Measurements from ENCODE around the gene UNC5C.

UNC5C gene

GRCh38 chr4:95318044-95318443 lies 230.7 kb downstream of the UNC5C start:
- no peak for DNase-seq (ENCODE audit: low spot score)
- in situ Hi-C loops (cut with MboI; ENCODE audit: low pct_unique_long_range_greater_than_20kb, low sequenced_read_pairs, unreplicated experiment), result no loop called here
- no peak for TF ChIP-seq CTCF (IDR thresholded peaks at IDR 0.05; ENCODE audit: extremely low read depth, insufficient read depth, missing control alignments)

DNA sequence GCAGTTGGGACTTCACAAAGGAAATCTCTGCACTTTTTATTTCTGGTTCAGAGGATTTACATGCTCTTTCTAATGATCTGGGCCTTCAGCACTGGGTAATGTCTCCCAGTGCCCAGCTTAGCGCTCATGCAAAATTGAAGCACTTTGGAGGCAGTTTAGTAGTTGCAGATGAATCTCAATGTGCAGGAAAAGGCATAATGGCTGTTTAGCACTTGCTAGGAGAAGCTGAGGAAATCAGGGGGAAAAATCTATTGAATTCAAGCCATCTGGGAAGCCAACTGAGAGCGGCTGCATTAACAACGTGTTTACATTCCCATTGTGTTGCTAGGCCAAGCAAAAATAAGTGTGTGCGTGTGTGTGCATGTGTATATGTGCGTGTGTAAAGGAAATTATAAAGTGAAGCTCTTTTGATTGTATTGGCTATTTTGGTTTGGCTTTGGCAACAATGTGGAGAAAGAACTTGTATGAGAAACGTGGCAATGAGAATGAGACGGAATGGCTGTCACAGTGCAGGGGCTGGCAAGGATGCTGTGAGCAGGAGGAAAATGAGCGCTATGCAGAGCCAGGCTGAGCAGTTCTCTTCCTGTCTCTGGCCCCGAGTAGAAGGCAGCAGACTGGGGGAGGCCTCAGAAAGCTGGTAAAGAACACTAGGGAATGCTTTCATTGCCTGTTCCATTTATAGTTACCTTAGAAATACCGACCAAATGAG lies 231.5 kb downstream of the UNC5C start:
- DNase-seq (ENCODE audit: low spot score), result no peak
- TF ChIP-seq CTCF (IDR thresholded peaks at IDR 0.05; ENCODE audit: extremely low read depth, insufficient read depth, missing control alignments), result no peak
- in situ Hi-C loops (cut with MboI; ENCODE audit: low pct_unique_long_range_greater_than_20kb, low sequenced_read_pairs, unreplicated experiment), result no loop called here

DNA sequence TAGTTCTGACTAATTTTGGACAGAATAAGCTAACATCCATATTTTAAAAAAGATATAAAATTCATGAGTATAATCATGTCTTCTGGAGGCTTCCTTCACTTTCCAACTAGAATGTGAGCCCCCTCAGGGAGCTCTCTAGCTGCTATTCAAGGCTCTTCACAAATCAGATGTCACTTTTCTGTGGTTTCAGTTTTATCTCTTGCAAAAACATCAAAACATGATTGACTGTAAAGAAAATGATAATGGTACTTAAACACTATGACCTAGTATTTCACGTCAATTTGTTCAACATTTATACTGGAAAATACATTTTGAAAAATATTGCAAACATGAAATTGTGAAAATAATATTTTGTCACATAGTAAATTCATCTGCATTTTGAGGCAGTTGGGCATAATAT lies 234.2 kb downstream of the UNC5C start:
- in situ Hi-C loops (cut with MboI; ENCODE audit: low pct_unique_long_range_greater_than_20kb, low sequenced_read_pairs, unreplicated experiment), result no loop called here
- DNase-seq (ENCODE audit: low spot score), result no peak
- TF ChIP-seq CTCF (IDR thresholded peaks at IDR 0.05; ENCODE audit: extremely low read depth, insufficient read depth, missing control alignments), result no peak

DNA sequence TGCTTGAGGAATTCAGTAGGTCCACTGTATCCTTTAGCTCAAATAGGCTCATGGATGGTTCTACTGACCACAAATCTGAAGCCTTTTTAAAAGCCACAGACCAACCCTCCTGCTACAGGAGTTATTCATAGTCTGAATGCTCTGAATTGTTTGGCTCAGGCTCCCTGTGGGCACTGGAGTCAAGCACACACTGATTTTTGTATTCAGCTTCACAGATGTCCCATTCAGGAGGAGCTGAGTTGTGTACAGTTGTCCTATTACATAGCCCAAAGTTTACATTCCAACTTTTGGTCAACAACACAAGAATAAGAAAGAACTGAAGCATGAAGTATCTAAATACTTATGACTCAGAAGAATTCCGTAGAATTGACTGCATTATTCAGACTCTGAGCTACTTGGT lies 243.9 kb downstream of the UNC5C start:
- DNase-seq (ENCODE audit: low spot score), result no peak
- no peak for TF ChIP-seq CTCF (IDR thresholded peaks at IDR 0.05; ENCODE audit: extremely low read depth, insufficient read depth, missing control alignments)
- in situ Hi-C loops (cut with MboI; ENCODE audit: low pct_unique_long_range_greater_than_20kb, low sequenced_read_pairs, unreplicated experiment), result no loop called here

GRCh38 chr4:95300304-95300703 lies 248.5 kb downstream of the UNC5C start:
- in situ Hi-C loops (cut with MboI; ENCODE audit: low pct_unique_long_range_greater_than_20kb, low sequenced_read_pairs, unreplicated experiment), result no loop called here
- no peak for TF ChIP-seq CTCF (IDR thresholded peaks at IDR 0.05; ENCODE audit: extremely low read depth, insufficient read depth, missing control alignments)
- DNase-seq (ENCODE audit: low spot score), result no peak

DNA sequence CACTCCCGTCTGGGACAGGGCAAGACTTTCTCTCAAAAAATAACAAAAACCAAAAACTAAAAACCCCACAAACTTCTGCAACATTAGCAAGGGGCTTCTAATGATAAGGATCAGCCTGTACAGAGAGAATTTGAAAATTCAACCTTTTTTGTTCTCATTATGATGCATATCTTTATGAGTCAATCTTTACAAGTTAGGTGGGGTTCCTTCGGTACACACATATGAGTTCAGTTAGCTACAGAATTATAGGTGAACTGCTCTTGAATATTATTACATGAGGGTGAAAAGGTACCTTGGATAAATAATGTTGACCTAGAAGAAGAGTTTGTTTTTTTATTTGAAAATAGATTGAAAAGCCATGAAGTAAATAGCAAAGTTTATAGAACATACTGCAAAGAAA lies 252.7 kb downstream of the UNC5C start:
- TF ChIP-seq CTCF (IDR thresholded peaks at IDR 0.05; ENCODE audit: extremely low read depth, insufficient read depth, missing control alignments), result no peak
- in situ Hi-C loops (cut with MboI; ENCODE audit: low pct_unique_long_range_greater_than_20kb, low sequenced_read_pairs, unreplicated experiment), result no loop called here
- no peak for DNase-seq (ENCODE audit: low spot score)

All from GM13977 (cell line).